ENCODE data around the gene SHQ1. TPM values are rescaled to one million over a fixed set of nuclear protein-coding genes. Genes with fewer than 3 reads are reported as not detected.
A peak's percentile ranks its signal among the peaks of the same experiment; 100 is the strongest.
"Not testable (repeated sequence)": the region's sequence is repeated elsewhere in the genome, so short reads cannot be mapped to it uniquely, and the experiment has no call there.

The SHQ1 gene
- total RNA-seq, 1 donor, result 30.2 TPM

GRCh38 chr3:72724070-72724469, 124.2 kb downstream of the SHQ1 start:
- no peak for TF ChIP-seq CTCF (IDR thresholded peaks at IDR 0.05; ENCODE audit: insufficient read depth, low read depth, low read length)
- H3K4me3 ChIP-seq (ENCODE audit: low read depth, low read length), result no peak overlapping the region
- DNase-seq (ENCODE audit: low read depth), result no peak

GRCh38 chr3:72722930-72723726, 125.1 kb downstream of the SHQ1 start:
- H3K4me3 ChIP-seq (ENCODE audit: low read depth, low read length), result no peak overlapping the region
- peak; percentile 65 for DNase-seq (ENCODE audit: low read depth)
- TF ChIP-seq CTCF (IDR thresholded peaks at IDR 0.05; ENCODE audit: insufficient read depth, low read depth, low read length), result no peak

GRCh38 chr3:72721683-72722381, 126.4 kb downstream of the SHQ1 start:
- no peak for DNase-seq (ENCODE audit: low read depth)
- H3K4me3 ChIP-seq (ENCODE audit: low read depth, low read length), result no peak overlapping the region
- TF ChIP-seq CTCF (IDR thresholded peaks at IDR 0.05; ENCODE audit: insufficient read depth, low read depth, low read length), result no peak

- no peak overlapping the region for H3K4me3 ChIP-seq (ENCODE audit: low read depth, low read length)
- no peak for TF ChIP-seq CTCF (IDR thresholded peaks at IDR 0.05; ENCODE audit: insufficient read depth, low read depth, low read length)
- no peak for DNase-seq (ENCODE audit: low read depth)
Observed at GRCh38 chr3:72720566-72720965, 127.7 kb downstream of the SHQ1 start.

- DNase-seq (ENCODE audit: low read depth), result no peak
- no peak for TF ChIP-seq CTCF (IDR thresholded peaks at IDR 0.05; ENCODE audit: insufficient read depth, low read depth, low read length)
- H3K4me3 ChIP-seq (ENCODE audit: low read depth, low read length), result no peak overlapping the region
Observed at GRCh38 chr3:72719137-72719536, 129.1 kb downstream of the SHQ1 start.

- H3K4me3 ChIP-seq (ENCODE audit: low read depth, low read length); DNase-seq (ENCODE audit: low read depth): not testable (repeated sequence)
Observed at GRCh38 chr3:72714135-72714534, 134.1 kb downstream of the SHQ1 start.

- DNase-seq (ENCODE audit: low read depth), result not testable (repeated sequence)
Observed at GRCh38 chr3:72710471-72710870, 137.8 kb downstream of the SHQ1 start.

GRCh38 chr3:72708441-72708840, 139.8 kb downstream of the SHQ1 start:
- H3K4me3 ChIP-seq (ENCODE audit: low read depth, low read length), result no peak overlapping the region
- no peak for DNase-seq (ENCODE audit: low read depth)
- no peak for TF ChIP-seq CTCF (IDR thresholded peaks at IDR 0.05; ENCODE audit: insufficient read depth, low read depth, low read length)

More at GRCh38 chr3:72710471-72710870, 137.8 kb downstream of the SHQ1 start:
- not testable (repeated sequence) for H3K4me3 ChIP-seq (ENCODE audit: low read depth, low read length)
